GM12891 (cell line): ENCODE results near the gene TTC4.

ENCODE experiments used
- PAX5 ChIP-seq: IDR thresholded peaks from 2 replicates; pipeline ENCODE4 v1.6.1; 2011; ENCODE audit warnings: low read length, moderate library complexity, mild to moderate bottlenecking; ENCODE audit not compliant: insufficient read depth, severe bottlenecking
- POLR2A ChIP-seq: IDR thresholded peaks from 2 replicates; pipeline ENCODE4 v1.6.1; 2011; ENCODE audit warnings: low read depth, low read length, control low read depth
- POLR2AphosphoS5 ChIP-seq: IDR thresholded peaks from 2 replicates; pipeline ENCODE4 v1.6.1; 2011; ENCODE audit warnings: low read depth, low read length, control low read depth
- POU2F2 ChIP-seq: IDR thresholded peaks from 2 replicates; pipeline ENCODE4 v1.6.1; 2011; ENCODE audit warnings: low read depth, mild to moderate bottlenecking, control low read depth, low read length, moderate library complexity
- TAF1 ChIP-seq: IDR thresholded peaks from 2 replicates; pipeline ENCODE4 v1.6.1; 2011; ENCODE audit warnings: low read depth, low read length, control low read depth

DNA sequence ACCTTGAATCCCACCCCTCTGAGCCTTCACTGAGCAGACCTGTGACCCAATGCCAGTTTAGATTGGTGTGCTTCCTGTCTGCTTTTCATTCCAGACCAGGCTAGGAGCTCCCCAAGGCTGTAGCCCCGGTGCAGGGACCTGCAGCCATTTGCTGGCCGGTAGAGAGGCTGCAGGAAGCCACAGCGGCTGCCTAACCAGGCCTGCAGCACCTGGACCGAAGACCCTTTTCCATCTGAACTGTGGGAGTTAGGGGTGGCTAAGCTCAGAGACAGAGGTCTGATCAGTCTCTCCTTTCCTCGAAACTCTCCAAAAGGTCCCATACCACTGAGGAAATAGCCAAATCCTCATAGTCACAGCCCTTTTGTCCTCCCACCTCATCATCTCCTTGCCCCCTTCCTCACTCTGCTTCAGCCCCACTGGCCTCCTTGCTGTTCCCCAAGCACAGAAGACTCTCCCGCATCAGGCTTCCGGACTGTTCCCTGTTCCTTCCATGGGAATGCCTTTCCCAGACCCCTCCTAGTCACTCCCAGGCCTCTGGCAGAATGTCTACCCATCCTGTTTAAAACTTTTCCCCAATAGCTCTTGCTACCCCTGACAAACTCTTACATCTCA, 674 bp upstream of the TTC4 start:
- TF ChIP-seq POLR2A (no peak), POLR2AphosphoS5 (no peak), TAF1 (no peak), POU2F2 (no peak), PAX5 (no peak)
